Breast epithelium (tissue), 4 donors: ENCODE results near the gene RASSF1. TPM values are rescaled to one million over a fixed set of nuclear protein-coding genes. Genes with fewer than 3 reads are reported as not detected.

Experiments used
- DNase-seq, 2 donors: peaks; one replicate each; pipeline ENCODE4 v3.0.0-alpha.2; 2019; ENCODE audit warnings: low spot score in 2 of 2
- H3K27ac ChIP-seq, 2 donors: fragments of 200-600 bp; sonication (generic) in 1 of 2; one replicate each; pipeline ENCODE4 v1.5.1; 2016 to 2019; ENCODE audit warnings: mild to moderate bottlenecking in 1 of 2
- H3K27me3 ChIP-seq, 2 donors: fragments of 200-600 bp; sonication (generic) in 1 of 2; one replicate each; pipeline versions ENCODE4 v1.5.1 to v1.6.0; 2017 to 2019; ENCODE audit warnings: control low read depth in 1 of 2, mild to moderate bottlenecking in 1 of 2
- H3K36me3 ChIP-seq: fragments of 200-600 bp; one replicate; pipeline ENCODE4 v1.5.1; 2019
- H3K4me1 ChIP-seq, 2 donors: fragments of 200-600 bp; sonication (generic); one replicate each; pipeline ENCODE4 v1.5.1; 2016 to 2019; ENCODE audit warnings: control low read depth in 1 of 2
- H3K4me3 ChIP-seq, 3 donors: fragments of 200-600 bp; sonication (generic); 1 replicate in 2 of 3; 2 replicates in 1 of 3; pipeline ENCODE4 v1.5.1; 2016 to 2019; ENCODE audit warnings: mild to moderate bottlenecking in 3 of 3, moderate library complexity in 2 of 3
- H3K9me3 ChIP-seq, 2 donors: fragments of 200-600 bp; sonication (generic) in 1 of 2; one replicate each; pipeline ENCODE4 v1.5.1; 2016 to 2019; ENCODE audit warnings: control low read depth in 1 of 2
- POLR2A ChIP-seq: fragments of 450-650 bp; IDR thresholded peaks from one replicate; pipeline ENCODE4 v1.6.1; 2016; ENCODE audit warnings: antibody characterized with exemption, mild to moderate bottlenecking, moderate library complexity
- POLR2AphosphoS5 ChIP-seq, 3 donors: sonication (generic); formaldehyde crosslinking; IDR thresholded peaks; one replicate each; pipeline ENCODE4 v1.6.1; 2017; ENCODE audit warnings: antibody characterized with exemption in 3 of 3
- intact Hi-C: fragments of 100-400 bp; cut with DNase I; formaldehyde crosslinking; loops from one replicate; pipeline ENCODE4 v1.15.1; 2023; ENCODE audit warnings: low total_unique reads
- total RNA-seq, 3 donors: library from RNA; depleted of rRNA; stranded (reverse); fragments of >200 nt; gene quantifications; one replicate each; pipeline ENCODE4 v1.1.0, GENCODE V29; 2016
- TF ChIP-seq, protein P1 (sequence below), 3 donors: fragments of 450-650 bp; IDR thresholded peaks; one replicate each; pipeline ENCODE4 v1.5.1; 2016 to 2017; ENCODE audit warnings: antibody characterized with exemption in 3 of 3, mild to moderate bottlenecking in 3 of 3, moderate library complexity in 3 of 3

The RASSF1 gene
- total RNA-seq, 3 donors from 2014 or later: 42.7 to 63.6 (median 49.8) TPM

DNA sequence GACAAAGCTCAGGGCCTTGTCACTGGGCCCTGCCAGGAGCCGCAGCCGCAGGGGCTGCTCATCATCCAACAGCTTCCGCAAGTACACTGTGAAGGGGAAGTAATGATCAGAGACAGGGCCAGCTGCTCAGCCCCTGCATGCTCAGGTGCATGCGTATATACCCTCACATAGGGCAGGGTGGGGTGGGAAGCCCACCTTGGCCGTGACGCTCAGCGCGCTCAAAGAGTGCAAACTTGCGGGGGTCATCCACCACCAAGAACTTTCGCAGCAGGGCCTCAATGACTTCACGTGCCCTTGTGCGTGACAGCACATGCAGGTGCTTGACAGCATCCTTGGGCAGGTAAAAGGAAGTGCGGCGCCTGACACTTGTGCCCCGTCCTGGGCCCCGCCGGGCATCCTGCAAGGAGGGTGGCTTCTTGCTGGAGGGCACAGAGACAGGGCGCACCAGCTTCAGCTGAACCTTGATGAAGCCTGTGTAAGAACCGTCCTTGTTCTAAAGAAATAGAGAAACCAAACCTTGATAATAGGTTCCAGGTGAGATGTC lies 9.2 kb downstream of the RASSF1 start:
- Histone ChIP-seq H3K9me3 (no peaks in the 10 kb centered on the region), H3K27me3 (no peaks in the 10 kb centered on the region), H3K4me3 (no peak overlapping the region), H3K27ac (no peak overlapping the region), H3K4me1 (peaks cover 9 to 27% of the 10 kb centered on the region in 2 donors), H3K36me3 (peaks cover 8% of the 10 kb centered on the region)
- intact Hi-C loops: no loop called here
- TF ChIP-seq POLR2A: no peak
- TF ChIP-seq, protein P1, sequence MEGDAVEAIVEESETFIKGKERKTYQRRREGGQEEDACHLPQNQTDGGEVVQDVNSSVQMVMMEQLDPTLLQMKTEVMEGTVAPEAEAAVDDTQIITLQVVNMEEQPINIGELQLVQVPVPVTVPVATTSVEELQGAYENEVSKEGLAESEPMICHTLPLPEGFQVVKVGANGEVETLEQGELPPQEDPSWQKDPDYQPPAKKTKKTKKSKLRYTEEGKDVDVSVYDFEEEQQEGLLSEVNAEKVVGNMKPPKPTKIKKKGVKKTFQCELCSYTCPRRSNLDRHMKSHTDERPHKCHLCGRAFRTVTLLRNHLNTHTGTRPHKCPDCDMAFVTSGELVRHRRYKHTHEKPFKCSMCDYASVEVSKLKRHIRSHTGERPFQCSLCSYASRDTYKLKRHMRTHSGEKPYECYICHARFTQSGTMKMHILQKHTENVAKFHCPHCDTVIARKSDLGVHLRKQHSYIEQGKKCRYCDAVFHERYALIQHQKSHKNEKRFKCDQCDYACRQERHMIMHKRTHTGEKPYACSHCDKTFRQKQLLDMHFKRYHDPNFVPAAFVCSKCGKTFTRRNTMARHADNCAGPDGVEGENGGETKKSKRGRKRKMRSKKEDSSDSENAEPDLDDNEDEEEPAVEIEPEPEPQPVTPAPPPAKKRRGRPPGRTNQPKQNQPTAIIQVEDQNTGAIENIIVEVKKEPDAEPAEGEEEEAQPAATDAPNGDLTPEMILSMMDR (IDR thresholded peaks at IDR 0.05): no peak
- TF ChIP-seq POLR2AphosphoS5 (IDR thresholded peaks at IDR 0.05): no peak
- no peak for DNase-seq

DNA sequence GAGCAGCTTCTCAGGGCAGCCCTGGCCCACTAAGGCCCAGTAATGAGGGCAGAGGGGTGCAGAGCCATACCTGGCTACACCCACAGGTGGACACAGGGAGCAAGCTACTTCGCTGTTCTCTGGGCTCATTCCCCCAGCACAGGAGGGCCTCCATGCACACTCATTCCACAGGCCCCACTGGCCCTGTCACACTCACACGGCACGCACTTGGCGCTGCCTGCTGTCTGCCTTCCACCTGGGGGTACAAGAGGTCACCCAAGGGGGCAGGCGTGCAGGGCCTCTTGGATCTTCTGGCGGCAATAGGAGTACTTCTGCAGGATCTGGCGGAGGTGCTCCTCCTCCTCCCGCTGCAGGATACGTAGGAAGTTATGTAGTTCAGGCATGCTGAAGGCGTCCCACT lies 10.3 kb downstream of the RASSF1 start:
- no peak for DNase-seq
- TF ChIP-seq POLR2A: no peak
- TF ChIP-seq, protein P1 (IDR thresholded peaks at IDR 0.05): no peak
- no peak for TF ChIP-seq POLR2AphosphoS5 (IDR thresholded peaks at IDR 0.05)
- peaks cover 8% of the 10 kb centered on the region for H3K36me3 ChIP-seq

DNA sequence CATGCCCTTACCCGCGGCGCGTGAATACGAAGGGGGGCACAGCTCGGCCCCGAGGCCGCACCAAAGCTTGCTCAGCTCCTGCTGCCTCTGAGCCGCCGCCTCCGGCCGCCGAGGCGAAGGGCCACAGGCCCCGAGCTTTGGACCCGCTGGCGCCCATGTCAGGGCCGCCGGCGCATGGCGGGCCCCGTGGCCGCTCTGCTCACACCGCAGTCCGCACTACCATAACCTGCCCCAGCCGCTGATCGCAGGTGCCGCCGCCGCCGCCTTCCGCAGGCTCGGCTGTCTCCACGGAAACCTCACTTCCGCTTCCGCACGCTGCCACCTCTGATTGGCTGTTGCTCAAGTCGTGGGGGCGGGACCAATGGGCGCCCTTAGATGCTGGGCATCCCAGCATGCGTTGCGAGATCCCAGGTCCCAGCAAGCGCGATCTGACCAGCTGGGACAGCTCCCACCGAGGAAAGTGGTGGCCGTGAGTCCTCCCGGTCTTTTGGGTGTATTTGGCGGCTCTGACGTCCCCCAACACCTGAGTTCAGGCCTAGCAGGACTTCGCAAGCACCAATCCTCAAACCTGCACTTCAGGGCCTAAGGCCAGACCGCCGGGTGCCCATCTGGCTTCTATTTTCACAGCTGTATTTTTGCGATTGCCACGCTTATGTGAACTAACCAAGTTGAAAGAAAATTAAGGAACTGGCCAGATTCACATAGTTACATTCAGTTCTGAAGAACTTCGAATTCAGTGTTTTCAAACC lies 12.5 kb downstream of the RASSF1 start, which contains the start of gene TUSC2:
Gene TUSC2 (minus strand): TSS at position 281 of the 749 bp plus-strand sequence. CDS start 124 bp downstream, at position 157.
- TF ChIP-seq POLR2AphosphoS5 (IDR thresholded peaks at IDR 0.05) (peak; percentile 62 to 91 (median 89)), POLR2A (peak; percentile 56)
- TF ChIP-seq, protein P1 (IDR thresholded peaks at IDR 0.05): peak in 1 of 3 donors; percentile 11
- Histone ChIP-seq H3K4me1 (peaks cover 0 to 8% of the 10 kb centered on the region in 2 donors), H3K27ac (peak within 1 kb of the TSS; percentile 89 to 92), H3K36me3 (peaks cover 8% of the 10 kb centered on the region), H3K4me3 (peak within 1 kb of the TSS; percentile 97 to 100 (median 98)), H3K9me3 (no peaks in the 10 kb centered on the region), H3K27me3 (no peaks in the 10 kb centered on the region)
- DNase-seq: peak; percentile 97
- intact Hi-C loops: no loop called here

More for the DNA sequence above, 10.3 kb downstream of the RASSF1 start:
- no peaks in the 10 kb centered on the region for H3K9me3 ChIP-seq
- peaks cover under 1 to 19% of the 10 kb centered on the region in 2 donors for H3K4me1 ChIP-seq
- no peak overlapping the region for H3K4me3 ChIP-seq
- H3K27ac ChIP-seq: no peak overlapping the region
- no peaks in the 10 kb centered on the region for H3K27me3 ChIP-seq
- intact Hi-C loops: no loop called here

DNA sequence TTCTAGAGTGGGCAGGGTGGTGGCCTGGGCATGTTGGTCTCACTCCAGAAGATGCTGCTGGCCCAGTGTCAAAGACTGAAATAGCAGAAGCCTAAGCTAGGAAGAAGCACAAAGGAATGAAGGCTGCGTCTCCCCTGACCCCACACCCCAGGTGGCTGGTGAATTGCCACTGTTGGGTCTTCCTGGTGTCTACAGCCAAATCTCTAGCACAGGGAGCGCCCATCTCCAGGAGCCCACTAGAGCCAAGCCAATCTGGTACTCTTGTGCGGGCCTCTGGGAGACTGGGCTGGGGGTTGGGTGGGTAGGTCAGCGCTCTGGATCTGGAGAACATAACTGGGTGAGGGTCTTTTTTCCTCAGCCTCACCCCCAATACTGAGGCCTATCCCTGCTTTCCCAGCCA lies 13.5 kb downstream of the RASSF1 start:
- Histone ChIP-seq H3K36me3 (peaks cover 8% of the 10 kb centered on the region), H3K27ac (peak overlapping the region in 1 of 2 donors; percentile 89), H3K4me3 (peak overlapping the region; percentile 97 to 100 (median 98)), H3K27me3 (no peaks in the 10 kb centered on the region), H3K4me1 (peaks cover 0 to 16% of the 10 kb centered on the region in 2 donors), H3K9me3 (no peaks in the 10 kb centered on the region)
- DNase-seq: no peak
- no peak for TF ChIP-seq POLR2A
- no peak for TF ChIP-seq POLR2AphosphoS5 (IDR thresholded peaks at IDR 0.05)
- TF ChIP-seq, protein P1 (IDR thresholded peaks at IDR 0.05): no peak
- intact Hi-C loops: no loop called here

DNA sequence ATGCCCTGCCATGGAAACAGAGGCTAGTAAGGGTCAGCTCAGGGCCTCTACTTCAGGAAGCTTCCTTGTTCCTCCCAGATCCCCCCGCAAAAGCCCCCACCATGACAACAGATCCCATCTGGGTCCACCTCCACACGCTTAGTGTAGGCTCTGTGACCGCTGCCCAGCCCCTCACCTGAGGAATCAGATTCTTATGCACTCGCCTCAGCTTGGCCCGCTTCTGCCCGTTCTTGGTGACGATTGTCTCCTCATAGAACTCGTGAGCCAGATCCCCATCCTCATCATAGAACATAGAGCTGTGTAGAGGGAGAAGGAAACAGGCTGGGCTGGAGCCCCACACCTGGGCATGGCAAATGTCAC lies 14.5 kb downstream of the RASSF1 start:
- intact Hi-C loops: no loop called here
- no peak overlapping the region for H3K4me3 ChIP-seq
- DNase-seq: no peak
- no peak for TF ChIP-seq POLR2A
- TF ChIP-seq POLR2AphosphoS5 (IDR thresholded peaks at IDR 0.05): no peak
- TF ChIP-seq, protein P1 (IDR thresholded peaks at IDR 0.05): no peak
- H3K27me3 ChIP-seq: no peaks in the 10 kb centered on the region
- no peaks in the 10 kb centered on the region for H3K9me3 ChIP-seq
- peaks cover 0 to 20% of the 10 kb centered on the region in 2 donors for H3K4me1 ChIP-seq
- no peak overlapping the region for H3K27ac ChIP-seq
- peaks cover 2% of the 10 kb centered on the region for H3K36me3 ChIP-seq
